GM10266 (cell line): ENCODE measurements around the gene PAGE4.

ENCODE experiments used
- DNase-seq: peaks from one replicate; pipeline ENCODE4 v3.0.0; 2012; ENCODE audit errors: extremely low spot score
- TF ChIP-seq, protein P1 (sequence below): IDR thresholded peaks from 2 replicates; pipeline ENCODE4 v1.5.1; 2012; ENCODE audit warnings: mild to moderate bottlenecking, low read depth; ENCODE audit not compliant: control insufficient read depth, insufficient read depth; ENCODE audit errors: missing control alignments

PAGE4 gene

GRCh38 chrX:49860867-49861535 is 31.9 kb downstream of the PAGE4 start:
- TF ChIP-seq, protein P1, sequence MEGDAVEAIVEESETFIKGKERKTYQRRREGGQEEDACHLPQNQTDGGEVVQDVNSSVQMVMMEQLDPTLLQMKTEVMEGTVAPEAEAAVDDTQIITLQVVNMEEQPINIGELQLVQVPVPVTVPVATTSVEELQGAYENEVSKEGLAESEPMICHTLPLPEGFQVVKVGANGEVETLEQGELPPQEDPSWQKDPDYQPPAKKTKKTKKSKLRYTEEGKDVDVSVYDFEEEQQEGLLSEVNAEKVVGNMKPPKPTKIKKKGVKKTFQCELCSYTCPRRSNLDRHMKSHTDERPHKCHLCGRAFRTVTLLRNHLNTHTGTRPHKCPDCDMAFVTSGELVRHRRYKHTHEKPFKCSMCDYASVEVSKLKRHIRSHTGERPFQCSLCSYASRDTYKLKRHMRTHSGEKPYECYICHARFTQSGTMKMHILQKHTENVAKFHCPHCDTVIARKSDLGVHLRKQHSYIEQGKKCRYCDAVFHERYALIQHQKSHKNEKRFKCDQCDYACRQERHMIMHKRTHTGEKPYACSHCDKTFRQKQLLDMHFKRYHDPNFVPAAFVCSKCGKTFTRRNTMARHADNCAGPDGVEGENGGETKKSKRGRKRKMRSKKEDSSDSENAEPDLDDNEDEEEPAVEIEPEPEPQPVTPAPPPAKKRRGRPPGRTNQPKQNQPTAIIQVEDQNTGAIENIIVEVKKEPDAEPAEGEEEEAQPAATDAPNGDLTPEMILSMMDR: no peak
- DNase-seq: no peak

- TF ChIP-seq, protein P1: no peak
- DNase-seq: no peak
These were observed 33.0 kb downstream of the PAGE4 start for GRCh38 chrX:49862093-49862492.

- no peak for DNase-seq
- TF ChIP-seq, protein P1: no peak
These were observed 39.6 kb downstream of the PAGE4 start for GRCh38 chrX:49868739-49869138.

DNA sequence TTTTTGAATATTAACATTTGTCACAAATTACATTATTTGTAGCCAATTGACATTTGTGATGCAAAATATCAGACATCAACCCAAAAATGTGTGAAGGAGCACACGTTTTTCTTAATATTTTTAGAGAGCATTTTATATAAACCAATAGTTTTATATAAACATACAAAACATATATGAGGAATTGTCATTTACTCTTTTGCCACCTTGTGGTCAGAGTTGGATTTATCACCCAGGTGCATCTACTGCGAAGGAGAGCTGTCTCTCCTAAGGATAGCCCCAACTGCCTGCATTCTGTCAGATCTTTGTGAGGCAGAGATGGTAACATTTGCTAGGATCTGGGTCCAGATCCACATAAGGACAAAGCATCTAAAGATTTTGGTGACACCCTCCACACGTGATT is 47.6 kb downstream of the PAGE4 start:
- TF ChIP-seq, protein P1: no peak
- peak; percentile 31 for DNase-seq

DNA sequence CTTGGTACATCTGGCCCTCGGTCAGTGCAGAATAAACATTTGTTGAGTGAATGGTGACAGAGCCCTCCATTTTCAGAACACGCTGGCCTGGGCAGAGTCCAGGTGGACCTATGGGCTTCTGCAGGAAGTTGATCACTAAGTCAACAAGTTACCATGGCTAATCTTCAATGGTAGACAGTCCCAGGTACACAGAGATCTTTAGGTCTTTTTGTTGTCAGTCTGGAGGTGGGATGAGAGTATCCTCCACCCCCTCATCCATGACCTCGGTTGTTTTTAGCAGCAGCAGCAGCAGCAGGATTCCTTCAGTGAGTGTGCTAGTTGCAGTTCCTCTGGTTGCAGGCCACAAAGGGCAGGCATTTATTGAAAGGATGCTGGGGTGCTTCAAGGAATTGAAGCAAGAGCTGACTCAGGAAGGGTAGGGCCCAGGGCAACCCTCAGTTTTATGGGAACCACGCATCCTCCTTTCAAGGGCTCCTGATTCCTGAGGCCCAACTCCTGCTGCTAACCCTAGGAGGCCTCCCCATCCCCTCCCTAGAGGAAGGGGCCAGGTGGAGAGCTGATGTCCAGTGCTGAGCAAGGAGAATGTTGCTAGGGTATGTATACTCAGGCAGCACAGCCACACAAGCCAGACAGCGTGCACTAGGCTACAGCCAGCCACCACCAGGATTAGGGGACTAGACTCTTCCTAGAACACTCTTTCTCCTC is 48.4 kb downstream of the PAGE4 start:
- TF ChIP-seq, protein P1: no peak
- no peak for DNase-seq

DNA sequence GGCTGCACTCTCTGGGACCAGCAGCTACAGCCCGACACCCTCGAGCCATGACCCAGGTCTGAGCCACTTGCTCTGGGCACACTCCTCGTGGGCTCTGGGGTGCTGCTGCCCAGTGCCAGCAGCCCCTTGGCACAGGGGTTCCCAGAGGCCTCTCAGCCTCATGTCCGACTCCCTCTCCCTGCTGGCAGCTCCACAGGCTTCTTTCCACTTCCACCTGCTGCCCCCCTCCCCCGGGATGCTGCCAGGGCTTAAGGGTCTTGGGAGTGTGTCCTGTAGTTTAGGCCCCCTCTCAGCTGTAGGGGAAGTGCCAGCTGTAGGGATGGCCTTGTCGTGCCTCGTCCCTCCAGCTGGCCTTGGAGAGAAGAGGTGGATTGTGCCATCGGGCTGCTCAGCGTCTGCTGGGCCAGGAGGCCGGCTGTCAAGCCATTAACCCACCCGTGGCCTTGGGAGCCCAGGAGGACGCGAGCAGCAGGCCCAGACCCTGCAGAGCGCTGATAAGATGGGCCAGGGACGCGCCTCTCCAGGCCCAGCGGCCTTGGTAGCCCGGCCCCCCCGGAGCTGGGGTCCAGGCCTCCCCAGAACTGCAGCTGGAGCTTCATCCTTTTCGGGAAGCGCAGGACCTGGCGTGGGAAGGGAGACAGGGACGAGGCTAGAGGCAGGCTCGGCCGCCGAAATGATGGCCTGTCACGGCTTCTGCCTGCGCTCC is 49.2 kb downstream of the PAGE4 start:
- DNase-seq: no peak
- TF ChIP-seq, protein P1: no peak

DNA sequence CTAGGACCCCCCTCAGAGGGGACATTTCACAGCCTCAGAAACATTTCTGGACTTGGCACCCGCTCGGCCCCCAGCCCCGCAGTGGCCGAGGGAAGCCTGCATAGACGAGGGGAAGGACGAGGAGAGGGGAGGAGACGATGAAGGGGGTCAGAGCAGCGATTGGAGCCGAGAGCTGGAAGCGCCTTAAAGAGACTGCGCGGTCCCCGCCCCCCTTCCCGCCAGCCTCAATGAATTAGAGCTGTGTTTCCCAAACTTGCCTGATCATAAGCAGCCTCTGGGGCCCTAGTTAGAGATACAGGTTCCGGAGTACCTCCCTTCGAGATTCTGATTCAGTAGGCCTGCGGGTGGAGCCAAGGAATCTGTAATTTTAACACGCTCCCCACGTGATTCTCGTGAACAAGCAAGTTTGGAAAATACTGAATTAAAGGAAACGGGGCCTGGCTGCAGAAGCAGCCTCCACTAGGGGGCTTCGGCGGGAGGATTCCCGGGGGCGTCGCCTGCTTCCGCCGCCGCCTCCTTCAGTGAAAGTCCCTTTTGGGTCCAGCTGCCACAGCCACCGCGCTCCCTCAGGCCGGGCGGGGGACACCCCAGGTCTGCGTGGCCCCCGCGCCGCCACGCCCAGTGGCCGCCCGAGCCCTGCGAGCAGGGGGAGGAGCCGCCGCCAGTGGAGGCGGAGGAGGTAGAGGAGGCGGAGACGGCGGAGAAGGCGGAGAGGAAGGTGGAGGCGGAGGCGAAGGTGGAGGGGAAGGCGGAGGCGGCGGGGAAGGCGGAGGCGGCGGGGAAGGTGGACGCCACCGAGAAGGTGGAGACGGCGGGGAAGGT is 49.9 kb downstream of the PAGE4 start, which contains the start of gene USP27X:
Gene USP27X (plus strand): TSS at position 651 of the 822 bp plus-strand sequence. CDS start 824 bp downstream, outside the sequence.
- TF ChIP-seq, protein P1: peak; percentile 37
- DNase-seq: peak; percentile 79
